ENCODE measurements around the gene RABL3.
"Not testable (repeated sequence)": the region's sequence is repeated elsewhere in the genome, so short reads cannot be mapped to it uniquely, and the experiment has no call there.

The RABL3 gene

GRCh38 chr3:120742849-120743365, 591 bp upstream of the RABL3 start:
- peaks cover 58% of the 10 kb centered on the region for H3K79me2 ChIP-seq (ENCODE audit: low read length)
- peak overlapping the region; percentile 99 for H3K4me2 ChIP-seq (ENCODE audit: low read length)
- TF ChIP-seq CTCF (IDR thresholded peaks at IDR 0.05; ENCODE audit: low read depth, low read length) (no peak), EZH2phosphoT487 (IDR thresholded peaks at IDR 0.05; ENCODE audit: low read depth) (no peak)
- peaks cover 15% of the 10 kb centered on the region for H3K4me1 ChIP-seq (ENCODE audit: low read length)
- H3K4me3 ChIP-seq (ENCODE audit: low read length) = peak overlapping the region; percentile 95
- H3K27ac ChIP-seq (ENCODE audit: low read length) = peak overlapping the region; percentile 40
- H3K36me3 ChIP-seq (replicated peaks; ENCODE audit: low read depth, low read length) = peaks cover 12% of the 10 kb centered on the region
- no peaks in the 10 kb centered on the region for H3K27me3 ChIP-seq (ENCODE audit: low read depth, low read length)
- H3K9ac ChIP-seq (ENCODE audit: low read length) = peak overlapping the region; percentile 86
- no peaks in the 10 kb centered on the region for H3K9me3 ChIP-seq (ENCODE audit: insufficient read depth, low read length)
- H2AFZ ChIP-seq (ENCODE audit: low read depth, low read length) = peak overlapping the region; percentile 76
- H4K20me1 ChIP-seq (ENCODE audit: insufficient read depth, low read length) = no peaks in the 10 kb centered on the region

GRCh38 chr3:120741837-120742197, 499 bp downstream of the RABL3 start:
- peak overlapping the region; percentile 88 for H3K9ac ChIP-seq (ENCODE audit: low read length)
- peaks cover 15% of the 10 kb centered on the region for H3K4me1 ChIP-seq (ENCODE audit: low read length)
- peak overlapping the region; percentile 69 for H3K4me2 ChIP-seq (ENCODE audit: low read length)
- TF ChIP-seq EZH2phosphoT487 (IDR thresholded peaks at IDR 0.05; ENCODE audit: low read depth) (no peak), CTCF (IDR thresholded peaks at IDR 0.05; ENCODE audit: low read depth, low read length) (no peak)
- no peaks in the 10 kb centered on the region for H3K27me3 ChIP-seq (ENCODE audit: low read depth, low read length)
- H4K20me1 ChIP-seq (ENCODE audit: insufficient read depth, low read length) = no peaks in the 10 kb centered on the region
- peak overlapping the region; percentile 97 for H2AFZ ChIP-seq (ENCODE audit: low read depth, low read length)
- peak overlapping the region; percentile 95 for H3K4me3 ChIP-seq (ENCODE audit: low read length)
- H3K9me3 ChIP-seq (ENCODE audit: insufficient read depth, low read length) = no peaks in the 10 kb centered on the region
- peaks cover 53% of the 10 kb centered on the region for H3K79me2 ChIP-seq (ENCODE audit: low read length)
- peak overlapping the region; percentile 90 for H3K27ac ChIP-seq (ENCODE audit: low read length)
- H3K36me3 ChIP-seq (replicated peaks; ENCODE audit: low read depth, low read length) = peaks cover 11% of the 10 kb centered on the region

- peaks cover 15% of the 10 kb centered on the region for H3K4me1 ChIP-seq (ENCODE audit: low read length)
- H3K27me3 ChIP-seq (ENCODE audit: low read depth, low read length) = no peaks in the 10 kb centered on the region
- H3K36me3 ChIP-seq (replicated peaks; ENCODE audit: low read depth, low read length) = peaks cover 7% of the 10 kb centered on the region
- peak overlapping the region; percentile 88 for H3K9ac ChIP-seq (ENCODE audit: low read length)
- H2AFZ ChIP-seq (ENCODE audit: low read depth, low read length) = no peak overlapping the region
- peaks cover 48% of the 10 kb centered on the region for H3K79me2 ChIP-seq (ENCODE audit: low read length)
- TF ChIP-seq EZH2phosphoT487 (IDR thresholded peaks at IDR 0.05; ENCODE audit: low read depth) (no peak), CTCF (IDR thresholded peaks at IDR 0.05; ENCODE audit: low read depth, low read length) (no peak)
- no peaks in the 10 kb centered on the region for H4K20me1 ChIP-seq (ENCODE audit: insufficient read depth, low read length)
- peak overlapping the region; percentile 95 for H3K4me3 ChIP-seq (ENCODE audit: low read length)
- H3K4me2 ChIP-seq (ENCODE audit: low read length) = peak overlapping the region; percentile 69
- no peaks in the 10 kb centered on the region for H3K9me3 ChIP-seq (ENCODE audit: insufficient read depth, low read length)
- H3K27ac ChIP-seq (ENCODE audit: low read length) = no peak overlapping the region
Measured at GRCh38 chr3:120741320-120741719, 996 bp downstream of the RABL3 start.

GRCh38 chr3:120738006-120738405, 4.3 kb downstream of the RABL3 start:
- not testable (repeated sequence) for H3K9ac ChIP-seq (ENCODE audit: low read length); H3K4me1 ChIP-seq (ENCODE audit: low read length); H3K36me3 ChIP-seq (replicated peaks; ENCODE audit: low read depth, low read length); H3K4me3 ChIP-seq (ENCODE audit: low read length); H3K27ac ChIP-seq (ENCODE audit: low read length); H3K4me2 ChIP-seq (ENCODE audit: low read length); H3K27me3 ChIP-seq (ENCODE audit: low read depth, low read length); H2AFZ ChIP-seq (ENCODE audit: low read depth, low read length); H3K9me3 ChIP-seq (ENCODE audit: insufficient read depth, low read length); H4K20me1 ChIP-seq (ENCODE audit: insufficient read depth, low read length)
- H3K79me2 ChIP-seq (ENCODE audit: low read length) = peaks cover 15% of the 10 kb centered on the region

All from OCI-LY3 (cell line).